ENCODE data around the gene PGM2. TPM values are rescaled to one million over a fixed set of nuclear protein-coding genes. Genes with fewer than 3 reads are reported as not detected.

PGM2 gene
- total and polyA plus RNA-seq, 7 donors = 1.1 to 4.7 (median 2.5) TPM

DNA sequence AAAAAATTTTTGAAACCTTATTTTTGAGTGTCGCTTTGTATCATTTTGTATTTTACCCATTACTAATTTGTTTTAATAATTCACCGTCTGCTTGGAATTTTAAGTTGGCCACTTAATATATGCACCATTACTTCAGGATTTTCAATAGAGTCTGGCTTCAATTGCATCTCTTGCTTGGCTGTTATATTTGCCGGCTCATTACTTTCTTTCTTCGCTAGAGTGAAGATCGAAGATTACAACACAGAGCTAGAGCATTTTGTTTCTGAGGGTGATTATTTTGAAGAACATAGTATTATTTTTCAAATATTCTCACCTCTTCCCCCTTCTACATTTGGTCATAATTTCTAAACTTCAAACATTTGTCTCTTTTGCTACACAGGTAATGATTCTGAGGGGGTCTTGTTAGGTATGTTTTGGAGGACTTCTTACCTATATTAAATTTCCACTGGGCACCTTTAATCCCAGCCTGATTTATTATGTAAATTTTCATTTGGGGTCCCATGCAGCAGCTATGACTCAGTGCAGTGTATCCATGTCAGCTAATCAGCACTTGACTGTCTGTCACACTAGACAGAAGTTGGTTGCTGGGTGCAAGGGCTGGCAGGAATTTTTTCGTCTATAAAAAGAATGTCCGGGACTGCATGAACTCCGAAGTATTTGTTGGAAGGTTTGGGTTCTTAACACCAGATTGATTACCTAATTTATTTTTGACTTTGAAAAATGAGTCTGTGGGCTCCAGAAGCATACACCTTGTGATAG lies 83.0 kb downstream of the PGM2 start:
- Histone ChIP-seq H3K36me3 (ENCODE audit: insufficient read depth in 1 of 2, low read depth in 1 of 2) (no peaks in the 10 kb centered on the region), H3K4me1 (peaks cover 24% of the 10 kb centered on the region), H3K27ac (peak overlapping the region; percentile 60), H3K9me3 (no peaks in the 10 kb centered on the region), H3K4me3 (peak overlapping the region; percentile 19), H3K27me3 (ENCODE audit: insufficient read depth in 3 of 3, low read length in 2 of 3) (no peaks in the 10 kb centered on the region)
- DNase-seq = no peak
- intact Hi-C loops (cut with DNase I) = loop anchor here in 1 of 2 donors (2.0 kb wide), 1 partner anchor 23 kb away; no protein-coding TSS in a partner anchor
- ATAC-seq = peak; percentile 66 to 89 (median 82)
- WGBS, 3 donors = 38 to 61% (median 45%) methylated on average over 8 of the region's 8 CpGs
- TF ChIP-seq, protein P1, sequence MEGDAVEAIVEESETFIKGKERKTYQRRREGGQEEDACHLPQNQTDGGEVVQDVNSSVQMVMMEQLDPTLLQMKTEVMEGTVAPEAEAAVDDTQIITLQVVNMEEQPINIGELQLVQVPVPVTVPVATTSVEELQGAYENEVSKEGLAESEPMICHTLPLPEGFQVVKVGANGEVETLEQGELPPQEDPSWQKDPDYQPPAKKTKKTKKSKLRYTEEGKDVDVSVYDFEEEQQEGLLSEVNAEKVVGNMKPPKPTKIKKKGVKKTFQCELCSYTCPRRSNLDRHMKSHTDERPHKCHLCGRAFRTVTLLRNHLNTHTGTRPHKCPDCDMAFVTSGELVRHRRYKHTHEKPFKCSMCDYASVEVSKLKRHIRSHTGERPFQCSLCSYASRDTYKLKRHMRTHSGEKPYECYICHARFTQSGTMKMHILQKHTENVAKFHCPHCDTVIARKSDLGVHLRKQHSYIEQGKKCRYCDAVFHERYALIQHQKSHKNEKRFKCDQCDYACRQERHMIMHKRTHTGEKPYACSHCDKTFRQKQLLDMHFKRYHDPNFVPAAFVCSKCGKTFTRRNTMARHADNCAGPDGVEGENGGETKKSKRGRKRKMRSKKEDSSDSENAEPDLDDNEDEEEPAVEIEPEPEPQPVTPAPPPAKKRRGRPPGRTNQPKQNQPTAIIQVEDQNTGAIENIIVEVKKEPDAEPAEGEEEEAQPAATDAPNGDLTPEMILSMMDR (IDR thresholded peaks at IDR 0.05) = no peak

DNA sequence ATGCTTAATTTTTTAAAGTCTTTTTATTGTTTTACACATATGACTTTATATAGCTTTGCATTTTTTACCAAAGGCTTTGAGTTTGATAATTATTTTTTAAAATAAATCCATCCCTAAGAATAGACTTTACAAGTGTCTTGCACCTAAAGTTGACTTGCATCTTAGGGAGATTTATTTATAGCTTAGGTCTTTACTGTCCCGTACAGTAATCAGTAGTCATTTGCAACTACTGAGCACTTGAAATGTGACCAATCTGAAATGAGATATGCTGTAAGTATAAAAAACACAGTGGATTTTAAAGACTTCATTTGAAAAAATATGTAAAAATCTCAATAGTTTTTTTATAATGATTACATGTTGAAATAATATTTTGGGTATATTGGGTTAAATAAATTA lies 83.6 kb downstream of the PGM2 start:
- TF ChIP-seq, protein P1 (IDR thresholded peaks at IDR 0.05) = no peak
- ATAC-seq (peak in 2 of 4 donors; percentile 76 to 81), DNase-seq (no peak)
- peaks cover 20% of the 10 kb centered on the region for H3K4me1 ChIP-seq
- H3K27ac ChIP-seq = no peak overlapping the region
- intact Hi-C loops (cut with DNase I) = loop anchor here in 1 of 2 donors (2.0 kb wide), 1 partner anchor 23 kb away; no protein-coding TSS in a partner anchor
- no peaks in the 10 kb centered on the region for H3K27me3 ChIP-seq (ENCODE audit: insufficient read depth in 3 of 3, low read length in 2 of 3)
- no peaks in the 10 kb centered on the region for H3K36me3 ChIP-seq (ENCODE audit: insufficient read depth in 1 of 2, low read depth in 1 of 2)
- 22 to 36% (median 34%) methylated on average over 1 of the region's 1 CpG for whole genome bisulfite sequencing, 3 donors
- peak overlapping the region; percentile 19 for H3K4me3 ChIP-seq
- no peaks in the 10 kb centered on the region for H3K9me3 ChIP-seq

Other genes with a start within 250 kb of the PGM2 start
- 10 to 100 TPM; 21.0 to 35.7 (median 25.1) TPM for gene RELL1, start 140.3 kb upstream of the PGM2 start, total RNA-seq
- 1 to 10 TPM; 2.3 to 3.4 (median 2.9) TPM for gene RELL1, start 140.3 kb upstream of the PGM2 start, polyA plus RNA-seq
- 100 to 1,000 TPM in 1 of 4 donors, 10 to 100 TPM in 3; 37.1 to 120 (median 40.6) TPM for gene TBC1D1, start 64.4 kb downstream of the PGM2 start, total RNA-seq
- gene TBC1D1, start 64.4 kb downstream of the PGM2 start, polyA plus RNA-seq = 100 to 1,000 TPM in 1 of 3 donors, 10 to 100 TPM in 2; 18.1 to 130 (median 71.7) TPM
- gene PTTG2, start 133.7 kb downstream of the PGM2 start, total RNA-seq = 1 to 10 TPM in 1 of 4 donors, not detected in 3; 1.2 TPM
- gene PTTG2, start 133.7 kb downstream of the PGM2 start, polyA plus RNA-seq = 1 to 10 TPM in 1 of 3 donors, under 1 TPM in 2; 0.10 to 3.9 (median 0.18) TPM

All from psoas muscle (tissue), 8 donors.